IMR-90 (cell line): ENCODE measurements around the gene IGF2R.

ENCODE experiments used
- BHLHE40 ChIP-seq: fragments of 150-350 bp; IDR thresholded peaks from 2 replicates; pipeline ENCODE4 v1.6.1; 2016; ENCODE audit warnings: mild to moderate bottlenecking, low read depth, low read length
- CHD1 ChIP-seq: IDR thresholded peaks from 2 replicates; pipeline ENCODE4 v1.6.1; 2012; ENCODE audit warnings: low read depth, low read length, improper control_type of control experiment
- CTCF ChIP-seq: conservative IDR thresholded peaks from 2 replicates; pipeline ENCODE4 v1.5.1; 2012; ENCODE audit warnings: mild to moderate bottlenecking, low read depth, low read length, improper control_type of control experiment
- FOS ChIP-seq: fragments of 150-350 bp; IDR thresholded peaks from 2 replicates; pipeline ENCODE4 v1.6.1; 2016; ENCODE audit warnings: low read depth, low read length
- POLR2A ChIP-seq: IDR thresholded peaks from 2 replicates; pipeline ENCODE4 v1.6.1; 2012; ENCODE audit warnings: mild to moderate bottlenecking, low read depth, low read length
- RAD21 ChIP-seq: IDR thresholded peaks from 2 replicates; pipeline ENCODE4 v1.6.1; 2012; ENCODE audit warnings: low read length, improper control_type of control experiment
- TF ChIP-seq, protein P1 (sequence below): fragments of 150-350 bp; IDR thresholded peaks from 2 replicates; pipeline ENCODE4 v1.6.1; 2017; ENCODE audit warnings: mild to moderate bottlenecking, antibody characterized with exemption, low read length, low read depth

DNA sequence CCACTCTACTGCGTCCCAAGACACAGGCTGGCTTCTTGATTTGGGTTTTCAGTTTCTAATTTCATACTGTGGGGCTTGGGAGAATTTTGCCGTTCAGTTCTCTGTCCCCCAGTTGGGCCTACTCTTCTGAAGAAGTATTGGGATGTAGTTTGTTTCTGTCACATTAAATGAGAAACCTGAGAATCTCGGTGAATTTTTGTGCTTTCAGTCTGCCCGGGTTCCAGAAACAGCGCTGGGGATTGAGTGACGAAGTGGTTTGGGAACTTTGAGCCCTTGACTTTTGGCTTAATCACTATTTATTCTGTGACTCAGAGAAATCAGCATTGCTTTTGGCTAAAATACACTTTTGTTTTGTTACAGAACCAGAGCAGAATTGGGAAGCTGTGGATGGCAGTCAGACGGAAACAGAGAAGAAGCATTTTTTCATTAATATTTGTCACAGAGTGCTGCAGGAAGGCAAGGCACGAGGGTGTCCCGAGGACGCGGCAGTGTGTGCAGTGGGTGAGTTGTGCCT lies 74.0 kb downstream of the IGF2R start:
- TF ChIP-seq CHD1 (no peak), RAD21 (no peak), FOS (no peak), BHLHE40 (no peak), CTCF (no peak), POLR2A (no peak)
- TF ChIP-seq, protein P1, sequence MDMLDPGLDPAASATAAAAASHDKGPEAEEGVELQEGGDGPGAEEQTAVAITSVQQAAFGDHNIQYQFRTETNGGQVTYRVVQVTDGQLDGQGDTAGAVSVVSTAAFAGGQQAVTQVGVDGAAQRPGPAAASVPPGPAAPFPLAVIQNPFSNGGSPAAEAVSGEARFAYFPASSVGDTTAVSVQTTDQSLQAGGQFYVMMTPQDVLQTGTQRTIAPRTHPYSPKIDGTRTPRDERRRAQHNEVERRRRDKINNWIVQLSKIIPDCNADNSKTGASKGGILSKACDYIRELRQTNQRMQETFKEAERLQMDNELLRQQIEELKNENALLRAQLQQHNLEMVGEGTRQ, result no peak
